ENCODE measurements around the gene BHLHE23.
"Not testable (repeated sequence)": the region's sequence is repeated elsewhere in the genome, so short reads cannot be mapped to it uniquely, and the experiment has no call there.

The BHLHE23 gene

DNA sequence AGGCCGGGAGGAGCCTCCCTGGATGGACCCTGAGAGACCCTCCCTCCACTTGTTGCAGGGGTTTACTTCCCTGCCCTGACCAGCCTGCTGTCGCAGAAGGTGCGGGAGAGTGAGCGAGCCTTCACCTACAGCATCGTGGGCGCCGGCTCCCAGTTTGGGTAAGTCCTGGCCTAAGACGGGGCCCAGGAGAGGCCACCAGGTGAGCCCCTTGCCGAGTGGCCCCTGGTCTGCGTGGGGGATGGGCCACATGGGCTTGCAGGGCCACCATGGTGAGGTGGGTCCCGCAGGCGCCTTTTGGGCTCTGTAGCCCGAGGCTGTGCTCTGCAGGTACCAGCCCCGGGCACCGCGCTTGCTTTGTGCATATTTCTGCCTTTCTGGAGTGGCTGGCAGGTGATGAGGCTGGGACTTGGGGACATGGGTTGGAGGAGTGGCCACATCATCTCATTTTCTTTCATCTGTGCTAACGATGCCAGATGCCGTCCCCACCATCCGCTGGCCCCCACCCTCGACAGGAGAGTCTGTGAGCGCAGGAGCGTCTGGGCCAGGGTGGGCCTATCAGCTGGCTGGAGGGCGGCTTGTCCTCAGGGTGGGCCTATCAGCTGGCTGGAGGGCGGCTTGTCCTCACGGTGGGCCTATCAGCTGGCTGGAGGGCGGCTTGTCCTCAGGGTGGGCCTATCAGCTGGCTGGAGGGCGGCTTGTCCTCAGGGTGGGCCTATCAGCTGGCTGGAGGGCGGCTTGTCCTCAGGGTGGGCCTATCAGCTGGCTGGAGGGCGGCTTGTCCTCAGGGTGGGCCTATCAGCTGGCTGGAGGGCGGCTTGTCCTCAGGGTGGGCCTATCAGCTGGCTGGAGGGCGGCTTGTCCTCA lies 46.1 kb downstream of the BHLHE23 start:
- H3K27ac ChIP-seq (ENCODE audit: low read depth, low read length); H2BK120ac ChIP-seq (ENCODE audit: insufficient read depth, low read length, poor library complexity); H2AK5ac ChIP-seq (ENCODE audit: low read length); H3K27me3 ChIP-seq (ENCODE audit: insufficient read depth, low read length); H3K4ac ChIP-seq (ENCODE audit: low read depth, low read length); H4K12ac ChIP-seq (ENCODE audit: low read depth, low read length); H3K79me1 ChIP-seq (ENCODE audit: low read length); H3K14ac ChIP-seq (ENCODE audit: low read length); H3K4me2 ChIP-seq (ENCODE audit: low read length); H4K8ac ChIP-seq (ENCODE audit: low read depth, low read length); H2BK12ac ChIP-seq (ENCODE audit: low read length); H3K36me3 ChIP-seq (ENCODE audit: control insufficient read depth in 1 of 2, insufficient read depth in 2 of 2, low read length in 2 of 2); H4K91ac ChIP-seq (ENCODE audit: low read depth, low read length); H2BK5ac ChIP-seq (ENCODE audit: low read depth, low read length, poor library complexity); H3K9me3 ChIP-seq (ENCODE audit: insufficient read depth, low read depth, low read length); H3K9ac ChIP-seq (ENCODE audit: low read length); H3K23ac ChIP-seq (ENCODE audit: low read length); H3K4me1 ChIP-seq (ENCODE audit: control insufficient read depth in 1 of 2, insufficient read depth in 2 of 2, low read length in 2 of 2); H3K18ac ChIP-seq (ENCODE audit: low read length); H3K79me2 ChIP-seq (ENCODE audit: control insufficient read depth, insufficient read depth, low read length, poor library complexity); H3K4me3 ChIP-seq (ENCODE audit: low read depth, low read length); H2AFZ ChIP-seq (ENCODE audit: insufficient read depth, low read length, poor library complexity): not testable (repeated sequence)
- no CpG with 5 or more reads among the region's 31 CpGs for WGBS (ENCODE audit: extremely low coverage, insufficient coverage, insufficient read length)
- peak in 1 of 2 donors; percentile 36 for DNase-seq

DNA sequence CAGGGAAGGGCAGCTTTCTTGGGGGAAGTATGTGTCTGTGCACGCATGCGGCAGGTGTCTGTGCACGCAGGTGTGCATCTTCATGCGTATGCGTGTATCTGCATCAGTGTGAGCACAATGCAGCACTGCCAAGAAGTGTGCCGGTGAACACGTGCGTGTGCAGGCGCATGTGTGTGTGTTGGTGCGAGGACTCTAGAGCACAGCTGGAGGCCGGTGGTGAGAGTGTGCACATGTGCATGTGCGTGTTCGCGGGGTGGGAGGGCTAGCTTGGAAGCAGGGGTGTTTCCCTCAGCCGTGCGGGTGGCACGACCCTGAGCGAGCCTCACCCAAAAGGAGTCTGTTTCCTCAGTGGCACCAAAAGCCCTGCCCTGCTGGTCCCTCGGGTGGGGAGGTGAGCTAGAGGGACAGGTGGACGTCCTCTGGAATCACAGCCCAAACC lies 46.7 kb downstream of the BHLHE23 start:
- no peak overlapping the region for H4K91ac ChIP-seq (ENCODE audit: low read depth, low read length)
- no peak overlapping the region for H4K8ac ChIP-seq (ENCODE audit: low read depth, low read length)
- H2AFZ ChIP-seq (ENCODE audit: insufficient read depth, low read length, poor library complexity), result no peak overlapping the region
- no peak overlapping the region for H3K4me3 ChIP-seq (ENCODE audit: low read depth, low read length)
- no peaks in the 10 kb centered on the region for H3K79me2 ChIP-seq (ENCODE audit: control insufficient read depth, insufficient read depth, low read length, poor library complexity)
- no CpG with 5 or more reads among the region's 20 CpGs for WGBS (ENCODE audit: extremely low coverage, insufficient coverage, insufficient read length)
- no peak overlapping the region for H2BK12ac ChIP-seq (ENCODE audit: low read length)
- H3K27me3 ChIP-seq (ENCODE audit: insufficient read depth, low read length), result no peaks in the 10 kb centered on the region
- no peak overlapping the region for H4K12ac ChIP-seq (ENCODE audit: low read depth, low read length)
- no peak overlapping the region for H3K23ac ChIP-seq (ENCODE audit: low read length)
- H3K4me1 ChIP-seq (ENCODE audit: control insufficient read depth in 1 of 2, insufficient read depth in 2 of 2, low read length in 2 of 2), result peaks cover 8 to 9% of the 10 kb centered on the region in 2 experiments
- no peaks in the 10 kb centered on the region for H3K79me1 ChIP-seq (ENCODE audit: low read length)
- H2BK5ac ChIP-seq (ENCODE audit: low read depth, low read length, poor library complexity), result no peak overlapping the region
- no peak overlapping the region for H3K4me2 ChIP-seq (ENCODE audit: low read length)
- no peak overlapping the region for H3K4ac ChIP-seq (ENCODE audit: low read depth, low read length)
- no peak overlapping the region for H3K14ac ChIP-seq (ENCODE audit: low read length)
- no peak overlapping the region for H3K27ac ChIP-seq (ENCODE audit: low read depth, low read length)
- no peak overlapping the region for H2BK120ac ChIP-seq (ENCODE audit: insufficient read depth, low read length, poor library complexity)
- no peak overlapping the region for H2AK5ac ChIP-seq (ENCODE audit: low read length)
- H3K18ac ChIP-seq (ENCODE audit: low read length), result no peak overlapping the region
- peaks cover 10% of the 10 kb centered on the region for H3K9me3 ChIP-seq (ENCODE audit: insufficient read depth, low read depth, low read length)
- no peak for DNase-seq
- H3K36me3 ChIP-seq (ENCODE audit: control insufficient read depth in 1 of 2, insufficient read depth in 2 of 2, low read length in 2 of 2), result peaks cover 0 to 2% of the 10 kb centered on the region in 2 experiments
- no peak overlapping the region for H3K9ac ChIP-seq (ENCODE audit: low read length)

DNA sequence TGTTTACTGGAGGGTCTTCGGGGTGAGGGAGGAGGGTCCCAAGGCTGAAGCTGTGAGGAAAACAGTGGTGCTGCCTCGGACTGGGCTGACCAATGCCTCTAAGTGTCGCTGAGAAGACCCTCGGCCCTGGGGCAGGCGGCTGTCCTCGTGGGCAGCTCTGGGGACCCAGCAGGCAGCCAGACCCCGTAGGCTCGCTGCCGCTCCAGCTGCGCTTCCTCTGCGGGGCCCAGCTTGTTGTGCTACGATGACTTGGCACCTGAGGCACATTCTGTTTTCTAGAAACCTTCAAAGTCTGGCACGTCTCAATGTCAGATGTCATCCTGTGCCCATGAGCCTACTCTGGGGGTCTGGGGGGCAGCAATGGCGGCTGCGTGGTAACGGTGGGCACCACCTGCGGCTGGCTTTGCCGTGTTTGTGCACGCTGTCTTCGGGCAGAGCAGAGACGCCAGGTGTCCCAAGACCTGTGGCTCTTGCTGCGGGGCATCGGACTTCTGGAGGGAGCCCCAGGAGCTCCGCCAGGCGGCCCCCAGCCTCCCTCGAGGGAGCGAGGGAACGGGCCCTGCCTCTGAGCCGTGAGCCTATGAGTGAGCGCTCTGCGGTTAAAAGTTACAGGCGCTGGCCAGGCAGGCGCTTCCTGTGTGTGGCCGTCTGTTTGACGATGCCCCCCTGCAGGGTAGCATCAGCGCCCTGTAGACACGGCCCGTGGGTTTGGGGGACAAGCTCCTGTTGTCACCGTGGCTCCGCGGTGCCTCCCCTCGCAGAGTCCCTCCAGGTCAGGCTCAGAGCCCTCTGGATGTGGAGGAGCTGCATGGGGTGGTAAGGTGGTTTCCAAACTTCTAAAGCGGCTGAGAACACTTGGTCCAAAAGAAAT lies 47.4 kb downstream of the BHLHE23 start:
- DNase-seq, result no peak
- Histone ChIP-seq H3K9me3 (ENCODE audit: insufficient read depth, low read depth, low read length) (peaks cover 5% of the 10 kb centered on the region), H4K91ac (ENCODE audit: low read depth, low read length) (no peak overlapping the region), H2BK5ac (ENCODE audit: low read depth, low read length, poor library complexity) (no peak overlapping the region), H3K27me3 (ENCODE audit: insufficient read depth, low read length) (no peaks in the 10 kb centered on the region), H3K79me1 (ENCODE audit: low read length) (no peaks in the 10 kb centered on the region), H2BK120ac (ENCODE audit: insufficient read depth, low read length, poor library complexity) (no peak overlapping the region), H3K79me2 (ENCODE audit: control insufficient read depth, insufficient read depth, low read length, poor library complexity) (no peaks in the 10 kb centered on the region), H3K4ac (ENCODE audit: low read depth, low read length) (no peak overlapping the region), H3K36me3 (ENCODE audit: control insufficient read depth in 1 of 2, insufficient read depth in 2 of 2, low read length in 2 of 2) (peaks cover 0 to 2% of the 10 kb centered on the region in 2 experiments), H2BK12ac (ENCODE audit: low read length) (no peak overlapping the region), H2AFZ (ENCODE audit: insufficient read depth, low read length, poor library complexity) (no peak overlapping the region), H2AK5ac (ENCODE audit: low read length) (no peak overlapping the region), H4K8ac (ENCODE audit: low read depth, low read length) (no peak overlapping the region), H3K23ac (ENCODE audit: low read length) (no peak overlapping the region), H3K4me3 (ENCODE audit: low read depth, low read length) (no peak overlapping the region), H3K4me2 (ENCODE audit: low read length) (no peak overlapping the region), H3K9ac (ENCODE audit: low read length) (no peak overlapping the region), H3K18ac (ENCODE audit: low read length) (no peak overlapping the region), H4K12ac (ENCODE audit: low read depth, low read length) (no peak overlapping the region), H3K4me1 (ENCODE audit: control insufficient read depth in 1 of 2, insufficient read depth in 2 of 2, low read length in 2 of 2) (peaks cover 9 to 10% of the 10 kb centered on the region in 2 experiments), H3K14ac (ENCODE audit: low read length) (no peak overlapping the region), H3K27ac (ENCODE audit: low read depth, low read length) (no peak overlapping the region)
- WGBS (ENCODE audit: extremely low coverage, insufficient coverage, insufficient read length), result no CpG with 5 or more reads among the region's 43 CpGs

DNA sequence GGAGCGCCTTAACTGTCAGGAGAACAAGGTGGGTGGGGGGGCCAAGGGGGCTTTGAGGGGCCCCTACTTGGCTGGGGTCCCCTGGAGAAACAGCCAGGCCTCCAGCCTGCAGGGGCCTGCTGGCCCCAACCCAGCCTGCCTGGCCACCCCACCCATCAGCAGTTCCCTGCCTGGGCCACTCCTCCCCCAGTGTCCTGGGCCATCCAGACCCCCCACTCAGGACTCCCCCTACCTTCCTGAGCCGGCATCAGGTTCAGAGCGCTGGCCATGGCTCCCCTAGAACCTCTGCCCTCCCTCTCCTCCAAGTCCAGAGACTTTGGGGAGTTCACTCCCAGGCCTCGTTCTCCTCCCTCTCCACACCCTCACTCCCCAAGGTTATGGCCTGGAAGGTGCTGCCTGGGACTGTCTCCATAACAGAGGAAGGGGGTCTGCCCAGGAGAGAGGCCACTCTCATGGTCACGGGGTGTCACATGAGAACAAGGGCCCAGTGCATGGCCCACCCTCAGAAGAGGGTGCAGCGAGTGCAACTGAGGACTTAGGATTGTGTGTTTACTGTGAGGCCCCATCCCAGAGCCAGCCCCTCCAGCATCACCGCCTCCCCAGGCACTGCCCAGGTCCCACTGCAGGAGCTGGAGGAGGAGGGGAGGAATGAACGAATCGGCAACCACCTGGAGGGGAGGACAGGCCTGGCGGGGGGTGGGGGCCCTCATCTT lies 48.2 kb downstream of the BHLHE23 start:
- Histone ChIP-seq H3K18ac (ENCODE audit: low read length) (no peak overlapping the region), H2BK5ac (ENCODE audit: low read depth, low read length, poor library complexity) (no peak overlapping the region), H2AK5ac (ENCODE audit: low read length) (no peak overlapping the region), H4K91ac (ENCODE audit: low read depth, low read length) (no peak overlapping the region), H3K36me3 (ENCODE audit: control insufficient read depth in 1 of 2, insufficient read depth in 2 of 2, low read length in 2 of 2) (peaks cover 0 to 2% of the 10 kb centered on the region in 2 experiments), H3K79me2 (ENCODE audit: control insufficient read depth, insufficient read depth, low read length, poor library complexity) (no peaks in the 10 kb centered on the region), H3K79me1 (ENCODE audit: low read length) (no peaks in the 10 kb centered on the region), H2BK120ac (ENCODE audit: insufficient read depth, low read length, poor library complexity) (no peak overlapping the region), H3K27me3 (ENCODE audit: insufficient read depth, low read length) (no peaks in the 10 kb centered on the region), H2AFZ (ENCODE audit: insufficient read depth, low read length, poor library complexity) (no peak overlapping the region), H3K9me3 (ENCODE audit: insufficient read depth, low read depth, low read length) (peaks cover 3% of the 10 kb centered on the region), H3K4me2 (ENCODE audit: low read length) (no peak overlapping the region), H3K27ac (ENCODE audit: low read depth, low read length) (no peak overlapping the region), H3K4me1 (ENCODE audit: control insufficient read depth in 1 of 2, insufficient read depth in 2 of 2, low read length in 2 of 2) (peaks cover 11 to 13% of the 10 kb centered on the region in 2 experiments), H3K23ac (ENCODE audit: low read length) (no peak overlapping the region), H3K4ac (ENCODE audit: low read depth, low read length) (no peak overlapping the region), H2BK12ac (ENCODE audit: low read length) (no peak overlapping the region), H3K9ac (ENCODE audit: low read length) (no peak overlapping the region), H3K14ac (ENCODE audit: low read length) (no peak overlapping the region), H4K8ac (ENCODE audit: low read depth, low read length) (no peak overlapping the region), H4K12ac (ENCODE audit: low read depth, low read length) (no peak overlapping the region), H3K4me3 (ENCODE audit: low read depth, low read length) (no peak overlapping the region)
- no CpG with 5 or more reads among the region's 10 CpGs for WGBS (ENCODE audit: extremely low coverage, insufficient coverage, insufficient read length)
- no peak for DNase-seq
